HTERT RPE-1 (cell line): ENCODE data around the gene WNK1.
"Not testable (repeated sequence)": the region's sequence is repeated elsewhere in the genome, so short reads cannot be mapped to it uniquely, and the experiment has no call there.

Experiments
- in situ Hi-C: fragments of 300-500 bp; cut with MboI; formaldehyde crosslinking; loops from 4 replicates; pipeline ENCODE4 v1.14.3; 2020; ENCODE audit warnings: low sequenced_read_pairs

WNK1 gene

GRCh38 chr12:810671-811415 lies 58.5 kb downstream of the WNK1 start:
- in situ Hi-C loops = no loop called here

DNA sequence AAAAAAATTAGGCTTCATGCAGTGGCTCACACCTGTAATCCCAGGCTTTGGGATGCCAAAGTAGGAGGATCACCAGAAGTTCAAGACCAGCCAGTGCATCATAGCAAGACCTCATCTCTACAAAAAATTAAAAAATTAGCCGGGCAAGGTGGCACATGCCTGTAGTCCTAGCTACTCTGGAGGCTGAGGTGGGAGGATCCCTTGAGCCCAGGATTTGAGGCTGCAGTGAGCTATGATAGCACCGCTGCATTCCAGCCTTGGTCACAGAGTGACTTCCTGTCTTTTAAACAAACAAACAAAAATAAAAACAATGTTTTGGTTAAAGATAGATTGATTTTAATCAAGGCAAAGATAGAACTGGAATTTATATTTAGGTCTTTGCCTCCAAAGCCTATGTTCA lies 60.6 kb downstream of the WNK1 start:
- in situ Hi-C loops = no loop called here

DNA sequence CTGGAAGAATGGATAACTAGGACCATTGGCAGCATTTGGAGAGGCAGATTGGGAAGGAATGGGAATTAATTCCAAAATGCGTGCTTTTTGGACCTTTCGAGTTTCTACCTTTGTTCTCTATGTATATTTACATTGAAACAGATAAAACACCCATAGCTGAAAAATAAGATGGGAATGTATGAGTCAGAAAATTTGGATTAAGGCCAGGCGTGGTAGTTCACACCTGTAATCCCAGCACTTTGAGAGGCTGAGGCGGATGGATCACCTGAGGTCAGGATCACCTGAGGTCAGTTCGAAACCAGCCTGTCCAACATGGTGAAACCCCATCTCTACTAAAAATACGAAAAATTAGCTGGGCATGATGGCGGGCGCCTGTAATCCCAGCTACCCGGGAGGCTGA lies 65.1 kb downstream of the WNK1 start:
- in situ Hi-C loops = not testable (repeated sequence)

DNA sequence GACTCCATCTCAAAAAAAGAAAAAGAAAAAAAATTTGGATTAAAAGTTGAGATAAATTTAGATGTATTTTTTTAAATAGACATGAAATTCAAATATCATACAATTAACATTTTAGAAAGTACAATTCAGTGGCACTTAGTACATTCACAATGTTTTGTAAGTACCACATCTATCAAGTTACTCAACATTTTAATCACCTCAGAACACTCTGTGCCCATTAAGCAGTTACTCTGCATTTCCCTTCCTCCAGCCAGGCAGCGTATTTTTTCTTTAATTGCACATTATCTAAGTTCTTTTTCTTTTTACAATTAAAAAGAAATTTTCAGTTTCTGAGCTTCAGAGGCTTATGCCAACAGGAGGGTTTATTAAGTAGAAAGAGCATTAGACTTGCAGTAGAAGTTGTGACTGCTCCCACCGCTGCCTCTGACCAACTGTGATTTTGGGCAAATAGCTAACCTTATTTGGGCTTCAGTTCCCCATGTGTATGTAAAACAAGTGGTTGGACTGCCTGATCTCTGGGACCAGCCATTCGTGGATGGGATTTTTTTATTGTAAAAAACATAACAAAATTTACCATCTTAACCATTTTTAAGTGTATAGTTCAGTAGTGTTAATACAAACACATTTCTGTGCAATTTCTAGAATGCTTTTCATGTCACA lies 65.7 kb downstream of the WNK1 start:
- in situ Hi-C loops = no loop called here

- in situ Hi-C loops = no loop called here
Measured at GRCh38 chr12:818733-819132, 66.4 kb downstream of the WNK1 start.

DNA sequence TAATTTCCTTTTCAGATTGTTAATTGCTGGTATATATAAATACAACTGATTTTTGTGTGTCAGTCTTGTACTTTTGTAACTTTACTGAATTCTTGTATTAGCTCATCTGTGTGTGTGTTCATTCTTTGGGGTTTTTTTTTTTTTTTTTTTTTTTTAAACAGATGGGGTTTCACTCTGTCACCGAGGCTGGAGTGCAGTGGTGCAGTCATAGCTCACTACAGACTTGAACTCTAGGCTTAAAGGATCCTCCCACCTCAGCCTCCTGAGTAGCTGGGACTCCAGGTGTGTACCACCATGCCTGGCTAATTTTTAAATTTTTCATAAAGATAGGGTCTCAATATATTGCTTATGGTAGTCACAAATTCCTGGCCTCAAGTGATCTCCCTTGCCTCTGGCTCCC lies 68.0 kb downstream of the WNK1 start:
- in situ Hi-C loops = no loop called here

DNA sequence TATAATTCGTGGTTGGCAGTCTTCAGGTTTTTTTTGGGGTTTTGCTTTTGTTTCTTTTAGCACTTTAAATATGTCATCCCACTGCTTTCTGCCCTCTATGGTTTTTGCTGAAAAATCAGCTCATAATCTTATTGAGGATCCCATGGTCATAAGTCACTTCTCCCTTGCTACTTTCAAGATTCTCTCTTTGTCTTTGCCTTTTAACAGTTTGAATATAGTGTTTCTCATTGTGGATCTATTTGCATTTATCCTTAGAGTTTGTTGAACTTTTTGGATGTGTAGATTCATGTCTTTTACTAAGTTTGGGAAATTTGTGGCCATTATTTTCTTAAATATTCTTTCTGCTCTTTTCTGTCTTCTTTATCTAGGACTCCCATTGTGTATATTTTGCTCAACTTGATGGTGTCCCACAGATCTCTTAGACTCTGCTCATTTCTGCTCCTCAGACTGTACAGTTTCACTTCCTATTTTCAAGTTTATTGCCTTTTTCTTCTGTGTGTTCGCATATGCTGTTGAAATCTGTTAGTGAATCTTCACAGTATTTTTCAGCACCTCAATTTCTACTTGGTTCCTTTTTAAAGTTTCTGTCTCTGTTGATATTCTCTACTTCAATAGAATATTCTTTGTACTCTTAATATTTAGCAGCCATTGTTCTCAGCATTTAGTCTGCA lies 70.8 kb downstream of the WNK1 start:
- in situ Hi-C loops = no loop called here

DNA sequence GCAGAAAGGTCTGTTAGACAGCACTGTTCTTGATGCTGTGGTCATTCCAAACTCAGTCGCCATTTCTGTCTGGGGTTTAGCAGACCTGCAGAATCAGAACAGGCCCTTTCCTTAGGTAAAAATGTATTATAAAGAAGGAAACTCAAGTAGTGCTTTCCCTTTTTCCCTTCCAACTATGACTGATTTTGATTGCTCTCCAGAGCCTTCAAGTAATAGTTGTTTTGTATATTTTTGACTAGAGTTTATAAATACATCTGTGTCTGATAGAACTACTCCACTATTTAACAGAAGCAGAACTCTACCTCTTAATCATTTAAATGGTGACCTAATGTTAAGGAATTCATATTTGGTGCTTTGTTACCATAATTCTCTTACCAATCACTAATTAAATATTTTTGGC lies 74.0 kb downstream of the WNK1 start:
- in situ Hi-C loops = no loop called here

DNA sequence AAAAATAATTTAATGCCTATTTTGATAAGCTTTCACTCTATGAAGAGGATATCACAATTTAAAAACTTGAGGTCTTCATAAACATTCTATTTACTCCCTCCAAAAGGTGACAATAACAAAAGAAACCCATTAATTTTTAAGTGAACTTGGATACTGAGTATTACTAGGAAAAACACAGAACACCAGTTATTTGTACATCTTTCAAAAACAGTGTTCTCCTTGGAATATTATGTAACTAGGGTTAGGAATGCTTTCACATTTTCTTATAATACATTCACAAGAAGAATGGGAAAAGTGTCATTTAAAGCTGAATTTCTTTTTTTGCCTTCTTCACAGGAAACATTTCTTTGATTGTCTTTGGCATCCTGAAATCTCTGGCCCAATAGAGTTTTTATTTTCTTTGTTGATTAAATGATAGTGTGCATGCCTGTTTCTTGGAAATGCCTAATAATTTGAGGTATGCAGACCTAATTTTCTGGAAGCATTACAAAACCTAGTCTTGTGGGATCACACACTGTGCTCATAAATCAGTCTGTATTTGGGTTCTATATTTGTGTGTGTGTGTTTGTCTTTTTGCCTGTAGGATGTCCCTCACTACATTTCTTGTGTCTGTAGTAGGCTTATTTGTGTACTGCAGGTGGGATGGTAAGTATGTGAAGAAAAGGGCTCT lies 76.5 kb downstream of the WNK1 start:
- in situ Hi-C loops = no loop called here

- in situ Hi-C loops = no loop called here
Measured at GRCh38 chr12:830111-830867, 77.9 kb downstream of the WNK1 start.

- in situ Hi-C loops = no loop called here
Measured at GRCh38 chr12:835754-836518, 83.6 kb downstream of the WNK1 start.

GRCh38 chr12:836952-837351 lies 84.6 kb downstream of the WNK1 start:
- in situ Hi-C loops = no loop called here

DNA sequence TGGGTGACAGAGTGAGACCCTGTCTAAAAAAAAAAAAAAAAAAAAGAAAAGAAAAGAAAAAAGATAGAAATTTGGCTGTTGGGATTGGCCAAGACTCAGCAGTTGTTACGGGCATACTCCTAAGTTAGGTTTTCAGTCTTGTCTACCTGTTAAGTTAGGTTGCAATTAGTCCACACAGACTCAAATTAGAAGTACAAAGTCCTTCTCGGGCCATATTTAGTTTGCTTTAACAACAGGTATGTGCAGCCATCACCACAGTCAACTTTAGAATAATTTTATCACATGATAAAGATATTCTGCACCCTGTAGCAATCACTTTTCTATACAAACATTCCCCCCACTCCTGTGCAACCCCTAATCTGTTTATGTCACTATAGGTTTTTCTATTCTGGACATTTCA lies 85.2 kb downstream of the WNK1 start:
- in situ Hi-C loops = no loop called here

DNA sequence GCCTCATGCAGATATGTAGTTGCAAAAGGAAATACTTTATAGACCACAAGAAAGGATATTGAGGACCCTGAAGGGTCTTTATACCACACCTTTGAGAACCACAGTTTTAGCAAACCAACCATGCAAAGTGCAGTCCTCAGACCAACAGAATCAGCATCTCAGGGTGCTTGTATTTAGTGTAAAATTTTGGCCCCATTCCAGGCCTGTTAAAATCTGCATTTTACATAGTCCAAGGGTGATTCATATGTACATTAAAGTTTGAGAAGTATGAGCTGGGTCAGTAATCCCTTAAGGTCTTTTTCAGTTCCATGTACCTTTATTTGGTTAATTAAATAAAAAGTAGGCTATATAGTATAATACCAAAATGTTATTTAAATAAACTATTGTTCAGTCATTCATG lies 91.2 kb downstream of the WNK1 start:
- in situ Hi-C loops = no loop called here

GRCh38 chr12:846421-846820 lies 94.0 kb downstream of the WNK1 start:
- in situ Hi-C loops = no loop called here

DNA sequence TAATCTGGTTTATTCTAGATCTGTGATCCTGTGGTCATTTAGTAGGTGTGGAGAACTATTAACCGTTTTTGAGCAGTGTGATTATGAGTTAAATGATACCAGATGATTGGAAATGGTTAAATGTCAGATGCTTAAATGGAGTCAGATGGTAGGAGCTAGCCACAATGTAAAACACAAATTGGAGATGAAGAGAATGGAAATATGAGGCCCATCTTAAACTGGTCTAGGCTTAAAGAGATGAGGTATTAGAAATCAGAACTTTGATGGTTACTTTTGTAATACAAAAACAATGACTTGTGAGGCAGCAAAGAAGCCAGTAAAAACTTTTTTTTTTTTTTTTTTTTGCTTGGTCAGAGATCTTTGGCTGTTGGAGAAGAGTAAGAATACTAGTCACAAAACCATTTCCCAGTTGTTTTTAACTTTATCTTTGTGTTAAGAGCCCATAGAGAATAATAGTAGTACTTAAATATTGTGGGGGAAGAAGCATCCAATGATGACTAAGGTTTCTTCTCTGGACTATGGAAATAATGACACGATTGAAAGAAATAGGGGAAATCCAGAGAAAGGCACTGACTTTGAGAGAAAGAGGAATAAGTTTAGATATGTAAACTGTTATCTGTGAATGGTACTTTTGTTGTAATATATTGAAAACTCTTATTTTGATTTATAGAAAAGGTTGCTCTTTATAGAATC lies 95.9 kb downstream of the WNK1 start:
- in situ Hi-C loops = no loop called here

DNA sequence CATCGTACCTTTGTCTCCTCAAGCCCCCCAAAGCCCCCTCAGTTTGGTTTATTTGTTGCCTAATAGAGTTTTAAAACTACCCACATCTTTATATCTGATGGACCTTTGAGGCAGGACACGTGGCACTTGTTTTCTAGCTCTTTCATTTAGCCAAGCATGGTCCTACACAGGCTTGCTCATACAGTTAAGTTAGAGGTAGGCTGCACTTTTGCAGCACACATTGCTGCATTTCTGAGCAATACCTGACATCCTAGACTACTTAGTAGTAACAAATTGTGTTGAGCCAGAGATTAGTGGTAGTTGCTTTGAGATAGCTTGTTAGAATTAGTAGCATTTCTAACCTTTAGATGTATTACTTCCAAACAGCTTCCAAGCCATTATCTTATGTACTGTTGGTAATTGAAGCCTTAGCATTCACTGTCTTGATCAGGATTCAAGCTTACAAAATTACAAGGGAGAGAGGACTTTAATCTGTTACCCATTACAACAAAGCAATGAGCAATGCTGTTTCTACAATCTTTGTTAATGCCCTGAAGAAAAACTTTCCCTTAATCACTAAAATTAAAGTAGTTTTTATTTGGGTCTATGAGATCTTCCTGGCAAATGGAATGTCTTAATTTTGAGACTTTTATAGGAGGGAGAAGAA lies 96.6 kb downstream of the WNK1 start:
- in situ Hi-C loops = no loop called here

- in situ Hi-C loops = not testable (repeated sequence)
Measured at GRCh38 chr12:849733-850437, 97.5 kb downstream of the WNK1 start.
